H9 (cell line): ENCODE results near the gene EDAR. TPM values are rescaled to one million over a fixed set of nuclear protein-coding genes. Genes with fewer than 3 reads are reported as not detected.

Experiments used
- DNase-seq: peaks from one replicate; pipeline ENCODE4 v3.0.0-alpha.2; 2017
- H2AFZ ChIP-seq: one replicate; pipeline ENCODE4 v1.6.1; 2013; ENCODE audit warnings: mild to moderate bottlenecking, low read length, control low read depth, moderate library complexity
- H2AK5ac ChIP-seq: 2 replicates; pipeline ENCODE4 v1.6.1; 2013; ENCODE audit warnings: low read length, control low read depth, mixed read lengths; ENCODE audit not compliant: insufficient read length
- H2BK120ac ChIP-seq: one replicate; pipeline ENCODE4 v1.6.1; 2013; ENCODE audit warnings: low read depth, mild to moderate bottlenecking, low read length, control low read depth, inconsistent platforms; ENCODE audit not compliant: poor library complexity, severe bottlenecking
- H2BK12ac ChIP-seq: 2 replicates; pipeline ENCODE4 v1.6.1; 2013; ENCODE audit warnings: low read length, control low read depth, mixed read lengths, low read depth; ENCODE audit not compliant: insufficient read length
- H2BK15ac ChIP-seq: 2 replicates; pipeline ENCODE4 v1.6.1; 2013; ENCODE audit warnings: low read depth, low read length, control low read depth
- H2BK20ac ChIP-seq: one replicate; pipeline ENCODE4 v1.6.1; 2013; ENCODE audit warnings: low read depth, mild to moderate bottlenecking, low read length, control low read depth, inconsistent platforms; ENCODE audit not compliant: poor library complexity, severe bottlenecking
- H2BK5ac ChIP-seq: 2 replicates; pipeline ENCODE4 v1.6.1; 2013; ENCODE audit warnings: low read length, control low read depth, mixed read lengths; ENCODE audit not compliant: insufficient read length
- H3K14ac ChIP-seq: 2 replicates; pipeline ENCODE4 v1.6.1; 2013; ENCODE audit warnings: low read length, control low read depth; ENCODE audit not compliant: insufficient read depth
- H3K18ac ChIP-seq: 2 replicates; pipeline ENCODE4 v1.6.1; 2013; ENCODE audit warnings: low read depth, mild to moderate bottlenecking, mixed read lengths, low read length, control low read depth; ENCODE audit not compliant: insufficient read length
- H3K23ac ChIP-seq: 2 replicates; pipeline ENCODE4 v1.6.1; 2013; ENCODE audit warnings: low read length, control low read depth, mixed read lengths, low read depth; ENCODE audit not compliant: insufficient read length
- H3K23me2 ChIP-seq: 2 replicates; pipeline ENCODE4 v1.6.1; 2013; ENCODE audit warnings: low read depth, mild to moderate bottlenecking, mixed read lengths, low read length, control low read depth; ENCODE audit not compliant: insufficient read length, poor library complexity, severe bottlenecking
- H3K27ac ChIP-seq: 2 replicates; pipeline ENCODE4 v1.5.1; 2013; ENCODE audit warnings: low read length, control low read depth, mixed read lengths, low read depth; ENCODE audit not compliant: insufficient read length
- H3K27me3 ChIP-seq: 2 replicates; pipeline ENCODE4 v1.6.1; 2013; ENCODE audit warnings: low read length, control low read depth, inconsistent platforms; ENCODE audit not compliant: insufficient read depth
- H3K4ac ChIP-seq: 2 replicates; pipeline ENCODE4 v1.6.1; 2013; ENCODE audit warnings: low read depth, mild to moderate bottlenecking, control low read depth, inconsistent platforms, low read length, moderate library complexity
- H3K4me1 ChIP-seq: 2 replicates; pipeline ENCODE4 v1.6.1; 2013; ENCODE audit warnings: low read length, control low read depth, inconsistent platforms; ENCODE audit not compliant: insufficient read depth
- H3K4me2 ChIP-seq: 2 replicates; pipeline ENCODE4 v1.6.1; 2013; ENCODE audit warnings: low read length, control low read depth, mixed read lengths; ENCODE audit not compliant: insufficient read length, insufficient read depth
- H3K56ac ChIP-seq: 2 replicates; pipeline ENCODE4 v1.6.1; 2013; ENCODE audit warnings: low read depth, mild to moderate bottlenecking, mixed read lengths, low read length, control low read depth; ENCODE audit not compliant: insufficient read length
- H3K79me1 ChIP-seq: 2 replicates; pipeline ENCODE4 v1.6.1; 2013; ENCODE audit warnings: low read depth, mild to moderate bottlenecking, moderate library complexity, low read length, control low read depth, inconsistent platforms; ENCODE audit not compliant: insufficient read depth, poor library complexity, severe bottlenecking
- H3K79me2 ChIP-seq: 2 replicates; pipeline ENCODE4 v1.6.1; 2013; ENCODE audit warnings: low read length, control low read depth, inconsistent platforms; ENCODE audit not compliant: insufficient read depth
- H3K9ac ChIP-seq: 2 replicates; pipeline ENCODE4 v1.6.1; 2013; ENCODE audit warnings: low read length, control low read depth, mixed read lengths; ENCODE audit not compliant: insufficient read length; ENCODE audit errors: extremely low read depth
- H3K9me3 ChIP-seq: one replicate; pipeline ENCODE4 v1.6.1; 2013; ENCODE audit warnings: low read depth, low read length, inconsistent platforms; ENCODE audit not compliant: control insufficient read depth
- H3T11ph ChIP-seq: one replicate; pipeline ENCODE4 v1.6.1; 2013; ENCODE audit warnings: mild to moderate bottlenecking, low read length, control low read depth, inconsistent platforms
- H4K20me1 ChIP-seq: one replicate; pipeline ENCODE4 v1.6.1; 2013; ENCODE audit not compliant: control insufficient read depth, insufficient read length, insufficient read depth
- H4K5ac ChIP-seq: 2 replicates; pipeline ENCODE4 v1.6.1; 2013; ENCODE audit warnings: low read depth, mild to moderate bottlenecking, mixed read lengths, low read length, control low read depth; ENCODE audit not compliant: insufficient read length
- H4K8ac ChIP-seq: replicated peaks from 2 replicates; pipeline ENCODE4 v1.6.1; 2013; ENCODE audit warnings: low read length, control low read depth, mixed read lengths, low read depth; ENCODE audit not compliant: insufficient read length
- H4K91ac ChIP-seq: 2 replicates; pipeline ENCODE4 v1.6.1; 2013; ENCODE audit warnings: low read depth, mild to moderate bottlenecking, moderate library complexity, mixed read lengths, low read length, control low read depth; ENCODE audit not compliant: insufficient read length
- H3K27ac Mint-ChIP-seq, 3 experiments: 2 replicates in 2 of 3; 3 replicates in 1 of 3; pipeline ENCODE4 v1.8.0; 2020 to 2021; ENCODE audit warnings: mixed read lengths in 3 of 3, mild to moderate bottlenecking in 1 of 3, moderate library complexity in 1 of 3
- H3K27me3 Mint-ChIP-seq: 2 replicates; pipeline ENCODE4 v1.8.0; 2021; ENCODE audit warnings: low read depth, mild to moderate bottlenecking, moderate library complexity, mixed read lengths
- H3K36me3 Mint-ChIP-seq, 3 experiments: 2 replicates in 2 of 3; 3 replicates in 1 of 3; pipeline ENCODE4 v1.8.0; 2020 to 2021; ENCODE audit warnings: low read depth in 3 of 3, mixed read lengths in 3 of 3; ENCODE audit not compliant: insufficient read depth in 1 of 3
- H3K4me1 Mint-ChIP-seq, 2 experiments: 2 replicates each; pipeline ENCODE4 v1.8.0; 2020; ENCODE audit warnings: mixed read lengths in 2 of 2
- H3K4me3 Mint-ChIP-seq, 2 experiments: 2 replicates in 1 of 2; 3 replicates in 1 of 2; pipeline ENCODE4 v1.8.0; 2020 to 2021; ENCODE audit warnings: mild to moderate bottlenecking in 2 of 2, mixed read lengths in 2 of 2, moderate library complexity in 1 of 2
- H3K9me3 Mint-ChIP-seq, 2 experiments: 2 replicates in 1 of 2; 3 replicates in 1 of 2; pipeline ENCODE4 v1.8.0; 2020; ENCODE audit warnings: mild to moderate bottlenecking in 2 of 2, mixed read lengths in 2 of 2, moderate library complexity in 1 of 2
- WGBS: extraction: QIAGEN DNeasy Blood & Tissue Kit; methylation state at CpG from one replicate; pipeline ENCODE4 v1.1.7; 2013; ENCODE audit warnings: missing lambda C conversion rate, low lambda C conversion rate, mixed read lengths; ENCODE audit not compliant: insufficient read length; ENCODE audit errors: extremely low coverage; 5-methylcytosine and 5-hydroxymethylcytosine counted together
- total RNA-seq: library from RNA; stranded (reverse); gene quantifications from 2 replicates; pipeline ENCODE4 v1.2.1, GENCODE V29; 2021
- TF ChIP-seq, protein P1 (sequence below): fragments of 200-600 bp; sonication (generic); conservative IDR thresholded peaks from 3 replicates; pipeline ENCODE4 v1.8.0; 2021; ENCODE audit warnings: antibody characterized with exemption, mild to moderate bottlenecking

The EDAR gene
- total RNA-seq, 1 experiment from 2014 or later: not detected

- Histone ChIP-seq H3K23ac (no peak overlapping the region), H4K20me1 (no peaks in the 10 kb centered on the region), H3K9me3 (no peaks in the 10 kb centered on the region), H3K4me1 (peaks cover 6% of the 10 kb centered on the region; the same call in 1 of the 2 replicates), H3K4ac (no peak overlapping the region), H4K5ac (no peak overlapping the region), H2BK120ac (no peak overlapping the region), H2BK5ac (no peak overlapping the region), H3K27me3 (peaks cover 18% of the 10 kb centered on the region; the same call in 1 of the 2 replicates), H2AK5ac (no peak overlapping the region), H3K9ac (no peak overlapping the region), H2AFZ (no peak overlapping the region), H3K27ac (no peak overlapping the region), H4K8ac (no peak overlapping the region), H3T11ph (no peak overlapping the region), H3K14ac (no peak overlapping the region), H2BK20ac (no peak overlapping the region), H3K56ac (no peak overlapping the region), H3K18ac (no peak overlapping the region), H2BK12ac (no peak overlapping the region), H3K23me2 (peaks cover 7% of the 10 kb centered on the region), H3K79me2 (no peaks in the 10 kb centered on the region), H3K4me2 (no peak overlapping the region), H2BK15ac (no peak overlapping the region), H4K91ac (no peak overlapping the region), H3K79me1 (no peaks in the 10 kb centered on the region)
- TF ChIP-seq, protein P1, sequence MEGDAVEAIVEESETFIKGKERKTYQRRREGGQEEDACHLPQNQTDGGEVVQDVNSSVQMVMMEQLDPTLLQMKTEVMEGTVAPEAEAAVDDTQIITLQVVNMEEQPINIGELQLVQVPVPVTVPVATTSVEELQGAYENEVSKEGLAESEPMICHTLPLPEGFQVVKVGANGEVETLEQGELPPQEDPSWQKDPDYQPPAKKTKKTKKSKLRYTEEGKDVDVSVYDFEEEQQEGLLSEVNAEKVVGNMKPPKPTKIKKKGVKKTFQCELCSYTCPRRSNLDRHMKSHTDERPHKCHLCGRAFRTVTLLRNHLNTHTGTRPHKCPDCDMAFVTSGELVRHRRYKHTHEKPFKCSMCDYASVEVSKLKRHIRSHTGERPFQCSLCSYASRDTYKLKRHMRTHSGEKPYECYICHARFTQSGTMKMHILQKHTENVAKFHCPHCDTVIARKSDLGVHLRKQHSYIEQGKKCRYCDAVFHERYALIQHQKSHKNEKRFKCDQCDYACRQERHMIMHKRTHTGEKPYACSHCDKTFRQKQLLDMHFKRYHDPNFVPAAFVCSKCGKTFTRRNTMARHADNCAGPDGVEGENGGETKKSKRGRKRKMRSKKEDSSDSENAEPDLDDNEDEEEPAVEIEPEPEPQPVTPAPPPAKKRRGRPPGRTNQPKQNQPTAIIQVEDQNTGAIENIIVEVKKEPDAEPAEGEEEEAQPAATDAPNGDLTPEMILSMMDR: no peak
- H3K4me3 Mint-ChIP-seq: no peak overlapping the region
- H3K27ac Mint-ChIP-seq: no peak overlapping the region; a peak in 1 of 7 replicates
- H3K4me1 Mint-ChIP-seq: peaks cover 22 to 29% of the 10 kb centered on the region in 2 experiments
- H3K27me3 Mint-ChIP-seq: peaks cover 55% of the 10 kb centered on the region
- no CpG with 5 or more reads among the region's 5 CpGs for WGBS
- DNase-seq: no peak
- H3K9me3 Mint-ChIP-seq: peaks cover 3 to 7% of the 10 kb centered on the region in 2 experiments; a peak in 4 of 5 replicates
- peaks cover 4 to 7% (median 5%) of the 10 kb centered on the region in 3 experiments; a peak in 3 of 7 replicates for H3K36me3 Mint-ChIP-seq
Measured at GRCh38 chr2:109028738-109029489, 39.9 kb upstream of the EDAR start.
